Activated T-helper 1 cell treated with anti-CD3 and anti-CD28 coated beads, Interleukin-12 subunit alpha, Interleukin-12 subunit beta, Interleukin-2, Interleukin-4 antibody, amounts not matched to agents 30 ng/mL and 10 ng/mL and 1 ng/mL, durations not matched to agents 14 hours and 24 hours and 36 hours (primary cell): ENCODE measurements around the gene SLAMF8. TPM values are rescaled to one million over a fixed set of nuclear protein-coding genes. Genes with fewer than 3 reads are reported as not detected.

ENCODE experiments used
- DNase-seq: peaks from one replicate; pipeline ENCODE4 v3.0.0; 2021; ENCODE audit warnings: low spot score
- H3K27ac Mint-ChIP-seq: one replicate; pipeline ENCODE4 v1.8.0; 2021; ENCODE audit warnings: mild to moderate bottlenecking, mixed read lengths
- H3K27me3 Mint-ChIP-seq: one replicate; pipeline ENCODE4 v1.8.0; 2022; ENCODE audit warnings: mild to moderate bottlenecking, moderate library complexity, mixed read lengths; ENCODE audit not compliant: insufficient read depth
- H3K36me3 Mint-ChIP-seq: one replicate; pipeline ENCODE4 v1.8.0; 2021; ENCODE audit warnings: low read depth, mixed read lengths
- H3K4me1 Mint-ChIP-seq: one replicate; pipeline ENCODE4 v1.8.0; 2021; ENCODE audit warnings: low read depth, mixed read lengths
- H3K4me3 Mint-ChIP-seq: one replicate; pipeline ENCODE4 v1.8.0; 2021; ENCODE audit warnings: mild to moderate bottlenecking, moderate library complexity, mixed read lengths
- H3K9me3 Mint-ChIP-seq: one replicate; pipeline ENCODE4 v1.8.0; 2021; ENCODE audit warnings: mixed read lengths
- intact Hi-C: fragments of 100-400 bp; cut with micrococcal nuclease; formaldehyde crosslinking; loops from one replicate; pipeline ENCODE4 v1.15.1; 2024
- total RNA-seq: library from RNA; stranded (reverse); gene quantifications from 2 replicates; pipeline ENCODE4 v1.2.3, GENCODE V29; 2022

The SLAMF8 gene
- total RNA-seq, 1 donor from 2014 or later: 0.49 TPM

GRCh38 chr1:159857889-159858288 lies 31.2 kb downstream of the SLAMF8 start:
- intact Hi-C loops: no loop called here
- H3K27me3 Mint-ChIP-seq: peaks cover 19% of the 10 kb centered on the region
- H3K9me3 Mint-ChIP-seq: no peaks in the 10 kb centered on the region
- no peak overlapping the region for H3K27ac Mint-ChIP-seq
- H3K36me3 Mint-ChIP-seq: no peaks in the 10 kb centered on the region
- H3K4me3 Mint-ChIP-seq: no peak overlapping the region
- H3K4me1 Mint-ChIP-seq: peaks cover 13% of the 10 kb centered on the region
- no peak for DNase-seq

GRCh38 chr1:159859767-159860322 lies 33.2 kb downstream of the SLAMF8 start:
- DNase-seq: no peak
- peaks cover 14% of the 10 kb centered on the region for H3K27me3 Mint-ChIP-seq
- H3K4me3 Mint-ChIP-seq: no peak overlapping the region
- intact Hi-C loops: no loop called here
- no peak overlapping the region for H3K27ac Mint-ChIP-seq
- H3K9me3 Mint-ChIP-seq: no peaks in the 10 kb centered on the region
- peaks cover 6% of the 10 kb centered on the region for H3K4me1 Mint-ChIP-seq
- no peaks in the 10 kb centered on the region for H3K36me3 Mint-ChIP-seq

GRCh38 chr1:159860456-159860855 lies 33.8 kb downstream of the SLAMF8 start:
- Mint-ChIP-seq H3K4me1 (peaks cover under 1% of the 10 kb centered on the region), H3K27ac (no peak overlapping the region), H3K27me3 (peaks cover 14% of the 10 kb centered on the region), H3K4me3 (no peak overlapping the region), H3K9me3 (no peaks in the 10 kb centered on the region), H3K36me3 (no peaks in the 10 kb centered on the region)
- intact Hi-C loops: no loop called here
- DNase-seq: no peak

- Mint-ChIP-seq H3K4me3 (no peak overlapping the region), H3K9me3 (no peaks in the 10 kb centered on the region), H3K36me3 (no peaks in the 10 kb centered on the region), H3K4me1 (peaks cover 2% of the 10 kb centered on the region), H3K27ac (no peak overlapping the region), H3K27me3 (peaks cover 14% of the 10 kb centered on the region)
- intact Hi-C loops: no loop called here
- no peak for DNase-seq
These were observed 34.5 kb downstream of the SLAMF8 start for GRCh38 chr1:159861218-159861617.

GRCh38 chr1:159862031-159862430 lies 35.4 kb downstream of the SLAMF8 start:
- no peaks in the 10 kb centered on the region for H3K36me3 Mint-ChIP-seq
- peaks cover 10% of the 10 kb centered on the region for H3K4me1 Mint-ChIP-seq
- no peak overlapping the region for H3K27ac Mint-ChIP-seq
- no peak for DNase-seq
- H3K9me3 Mint-ChIP-seq: no peaks in the 10 kb centered on the region
- H3K4me3 Mint-ChIP-seq: no peak overlapping the region
- intact Hi-C loops: no loop called here
- H3K27me3 Mint-ChIP-seq: peaks cover 17% of the 10 kb centered on the region

GRCh38 chr1:159862557-159862956 lies 35.9 kb downstream of the SLAMF8 start, which contains the start of gene VSIG8:
TSS of gene VSIG8 (minus strand) at chr1:159862657. CDS start at chr1:159862521, 136 bp downstream.
- H3K36me3 Mint-ChIP-seq: no peaks in the 10 kb centered on the region
- intact Hi-C loops: no loop called here
- H3K4me3 Mint-ChIP-seq: no peak within 1 kb of the TSS
- no peak within 1 kb of the TSS for H3K27ac Mint-ChIP-seq
- DNase-seq: no peak
- peaks cover 12% of the 10 kb centered on the region for H3K4me1 Mint-ChIP-seq
- no peaks in the 10 kb centered on the region for H3K9me3 Mint-ChIP-seq
- H3K27me3 Mint-ChIP-seq: peaks cover 18% of the 10 kb centered on the region

- H3K27me3 Mint-ChIP-seq: peaks cover 23% of the 10 kb centered on the region
- H3K4me1 Mint-ChIP-seq: peaks cover 17% of the 10 kb centered on the region
- H3K27ac Mint-ChIP-seq: no peak overlapping the region
- no peaks in the 10 kb centered on the region for H3K36me3 Mint-ChIP-seq
- no peak overlapping the region for H3K4me3 Mint-ChIP-seq
- DNase-seq: no peak
- intact Hi-C loops: no loop called here
- H3K9me3 Mint-ChIP-seq: no peaks in the 10 kb centered on the region
These were observed 37.6 kb downstream of the SLAMF8 start for GRCh38 chr1:159864262-159864661.

GRCh38 chr1:159866066-159866465 lies 39.4 kb downstream of the SLAMF8 start:
- Mint-ChIP-seq H3K9me3 (no peaks in the 10 kb centered on the region), H3K27ac (no peak overlapping the region)

GRCh38 chr1:159866905-159867663 lies 40.4 kb downstream of the SLAMF8 start:
- peaks cover 17% of the 10 kb centered on the region for H3K4me1 Mint-ChIP-seq
- no peak overlapping the region for H3K4me3 Mint-ChIP-seq
- peaks cover 21% of the 10 kb centered on the region for H3K27me3 Mint-ChIP-seq
- no peak overlapping the region for H3K27ac Mint-ChIP-seq
- H3K9me3 Mint-ChIP-seq: no peaks in the 10 kb centered on the region
- H3K36me3 Mint-ChIP-seq: no peaks in the 10 kb centered on the region
- DNase-seq: no peak
- intact Hi-C loops: no loop called here

More at GRCh38 chr1:159866066-159866465, 39.4 kb downstream of the SLAMF8 start:
- peaks cover 22% of the 10 kb centered on the region for H3K27me3 Mint-ChIP-seq
- peaks cover 17% of the 10 kb centered on the region for H3K4me1 Mint-ChIP-seq
- DNase-seq: no peak
- no peaks in the 10 kb centered on the region for H3K36me3 Mint-ChIP-seq
- no peak overlapping the region for H3K4me3 Mint-ChIP-seq
- intact Hi-C loops: no loop called here

GRCh38 chr1:159867664-159868026 lies 41.0 kb downstream of the SLAMF8 start:
- H3K36me3 Mint-ChIP-seq: no peaks in the 10 kb centered on the region
- intact Hi-C loops: no loop called here
- H3K4me3 Mint-ChIP-seq: no peak overlapping the region
- peaks cover 17% of the 10 kb centered on the region for H3K4me1 Mint-ChIP-seq
- DNase-seq: no peak
- H3K27ac Mint-ChIP-seq: no peak overlapping the region
- peaks cover 21% of the 10 kb centered on the region for H3K27me3 Mint-ChIP-seq
- H3K9me3 Mint-ChIP-seq: no peaks in the 10 kb centered on the region

- H3K36me3 Mint-ChIP-seq: no peaks in the 10 kb centered on the region
- H3K4me3 Mint-ChIP-seq: no peak overlapping the region
- H3K27ac Mint-ChIP-seq: no peak overlapping the region
- DNase-seq: no peak
- peaks cover 21% of the 10 kb centered on the region for H3K27me3 Mint-ChIP-seq
- H3K4me1 Mint-ChIP-seq: peaks cover 17% of the 10 kb centered on the region
- no peaks in the 10 kb centered on the region for H3K9me3 Mint-ChIP-seq
- intact Hi-C loops: no loop called here
These were observed 42.1 kb downstream of the SLAMF8 start for GRCh38 chr1:159868766-159869165.

GRCh38 chr1:159869173-159869572 lies 42.5 kb downstream of the SLAMF8 start:
- H3K27ac Mint-ChIP-seq: no peak overlapping the region
- H3K27me3 Mint-ChIP-seq: peaks cover 19% of the 10 kb centered on the region
- no peaks in the 10 kb centered on the region for H3K36me3 Mint-ChIP-seq
- no peak for DNase-seq
- H3K4me1 Mint-ChIP-seq: peaks cover 17% of the 10 kb centered on the region
- H3K4me3 Mint-ChIP-seq: no peak overlapping the region
- H3K9me3 Mint-ChIP-seq: no peaks in the 10 kb centered on the region
- intact Hi-C loops: no loop called here

GRCh38 chr1:159869607-159870006 lies 42.9 kb downstream of the SLAMF8 start:
- intact Hi-C loops: no loop called here
- no peak overlapping the region for H3K4me3 Mint-ChIP-seq
- no peaks in the 10 kb centered on the region for H3K9me3 Mint-ChIP-seq
- H3K27ac Mint-ChIP-seq: no peak overlapping the region
- DNase-seq: no peak
- H3K27me3 Mint-ChIP-seq: peaks cover 16% of the 10 kb centered on the region
- no peaks in the 10 kb centered on the region for H3K36me3 Mint-ChIP-seq
- H3K4me1 Mint-ChIP-seq: peaks cover 17% of the 10 kb centered on the region
